IMR-90 (cell line): ENCODE measurements around the gene TPD52L2. TPM values are rescaled to one million over a fixed set of nuclear protein-coding genes. Genes with fewer than 3 reads are reported as not detected.

Source experiments
- ATAC-seq: fragments of 200-7000 bp; cut with Tn5 transposase; 2 replicates; pipeline ENCODE4 v1.9.1; 2020; ENCODE audit warnings: low read depth, mild to moderate bottlenecking, moderate library complexity
- BruUV-seq: library from RNA; stranded (reverse); fragments of 400-500 nt; replicated peaks from 2 replicates; lab custom pipeline; 2021; lab: Mats Ljungman, UMichigan
- CTCF ChIA-PET: fragments of 300-600 bp; formaldehyde crosslinking; extraction: SDS; loops from one replicate; lab custom pipeline; 2021; ENCODE audit warnings: antibody characterized with exemption; lab: Yijun Ruan, JAX
- POLR2A ChIA-PET: fragments of 300-600 bp; sonication (Branson Sonifier 250); formaldehyde crosslinking; loops from one replicate; lab custom pipeline; 2022; ENCODE audit warnings: antibody characterized with exemption; ENCODE audit not compliant: unreplicated experiment; lab: Charles Lee
- DNase-seq: peaks from one replicate; pipeline ENCODE4 v3.0.0; 2013
- H2AFZ ChIP-seq: replicated peaks from 2 replicates; pipeline ENCODE3; 2013; ENCODE audit warnings: low read length, mild to moderate bottlenecking; ENCODE audit not compliant: poor library complexity
- H2AK5ac ChIP-seq: 2 replicates; pipeline ENCODE4 v1.6.1; 2013; ENCODE audit warnings: low read depth, low read length, inconsistent platforms
- H2AK9ac ChIP-seq: replicated peaks from 2 replicates; pipeline ENCODE3; 2013; ENCODE audit warnings: mild to moderate bottlenecking, low read depth, low read length, moderate library complexity; ENCODE audit not compliant: poor library complexity
- H2BK120ac ChIP-seq: 2 replicates; pipeline ENCODE4 v1.6.1; 2013; ENCODE audit warnings: low read depth, low read length, inconsistent platforms
- H2BK15ac ChIP-seq: 3 replicates; pipeline ENCODE4 v1.6.1; 2013; ENCODE audit warnings: low read depth, low read length, inconsistent platforms
- H2BK20ac ChIP-seq: 2 replicates; pipeline ENCODE4 v1.6.1; 2013; ENCODE audit warnings: low read depth, mild to moderate bottlenecking, inconsistent platforms, low read length, moderate library complexity
- H2BK5ac ChIP-seq: 2 replicates; pipeline ENCODE4 v1.6.1; 2013; ENCODE audit warnings: mild to moderate bottlenecking, low read depth, low read length, inconsistent platforms; ENCODE audit not compliant: poor library complexity, severe bottlenecking
- H3K14ac ChIP-seq: replicated peaks from 2 replicates; pipeline ENCODE4 v1.6.1; 2013; ENCODE audit warnings: low read depth, low read length, inconsistent platforms
- H3K18ac ChIP-seq: 2 replicates; pipeline ENCODE4 v1.6.1; 2013; ENCODE audit warnings: low read depth, low read length, control low read depth
- H3K23ac ChIP-seq: 2 replicates; pipeline ENCODE4 v1.6.1; 2013; ENCODE audit warnings: low read depth, low read length, inconsistent platforms
- H3K27ac ChIP-seq: 2 replicates; pipeline ENCODE4 v1.5.1; 2013; ENCODE audit warnings: mild to moderate bottlenecking, control low read depth, low read length; ENCODE audit not compliant: insufficient read depth
- H3K27me3 ChIP-seq: 2 replicates; pipeline ENCODE4 v1.6.1; 2013; ENCODE audit warnings: low read length; ENCODE audit not compliant: control insufficient read depth, insufficient read depth
- H3K36me3 ChIP-seq: 2 replicates; pipeline ENCODE4 v1.6.1; 2013; ENCODE audit warnings: low read length, mixed read lengths; ENCODE audit not compliant: control insufficient read depth, insufficient read depth
- H3K4ac ChIP-seq: 2 replicates; pipeline ENCODE4 v1.6.1; 2013; ENCODE audit warnings: low read depth, low read length, inconsistent platforms
- H3K4me1 ChIP-seq: 2 replicates; pipeline ENCODE4 v1.6.1; 2013; ENCODE audit warnings: low read length, mixed read lengths; ENCODE audit not compliant: control insufficient read depth, insufficient read depth
- H3K4me2 ChIP-seq: 2 replicates; pipeline ENCODE4 v1.6.1; 2013; ENCODE audit warnings: low read depth, mild to moderate bottlenecking, control low read depth, low read length, moderate library complexity
- H3K4me3 ChIP-seq: 2 replicates; pipeline ENCODE4 v1.5.1; 2013; ENCODE audit warnings: low read depth, mild to moderate bottlenecking, control low read depth, low read length, moderate library complexity; ENCODE audit not compliant: insufficient read depth
- H3K56ac ChIP-seq: 2 replicates; pipeline ENCODE4 v1.6.1; 2013; ENCODE audit warnings: low read length, inconsistent platforms; ENCODE audit not compliant: insufficient read depth; ENCODE audit errors: extremely low read depth
- H3K79me1 ChIP-seq, 2 experiments: 2 replicates each; pipeline ENCODE4 v1.6.1; 2013; ENCODE audit warnings: low read length in 2 of 2, inconsistent platforms in 1 of 2, low read depth in 1 of 2
- H3K9ac ChIP-seq: 2 replicates; pipeline ENCODE4 v1.6.1; 2013; ENCODE audit warnings: low read depth, low read length, control low read depth
- H3K9me1 ChIP-seq: 2 replicates; pipeline ENCODE4 v1.6.1; 2013; ENCODE audit warnings: low read length, inconsistent platforms; ENCODE audit not compliant: insufficient read depth
- H3K9me3 ChIP-seq: 2 replicates; pipeline ENCODE4 v1.6.1; 2013; ENCODE audit warnings: low read length; ENCODE audit not compliant: control insufficient read depth, insufficient read depth
- H4K20me1 ChIP-seq: 2 replicates; pipeline ENCODE4 v1.6.1; 2013; ENCODE audit warnings: low read length, inconsistent platforms; ENCODE audit not compliant: insufficient read depth
- H4K5ac ChIP-seq: 2 replicates; pipeline ENCODE4 v1.6.1; 2013; ENCODE audit warnings: mild to moderate bottlenecking, low read depth, low read length, control low read depth
- H4K8ac ChIP-seq, 2 experiments: 2 replicates each; pipeline ENCODE4 v1.6.1; 2013; ENCODE audit warnings: low read depth in 2 of 2, low read length in 2 of 2, control low read depth in 1 of 2, inconsistent platforms in 1 of 2
- H4K91ac ChIP-seq: 2 replicates; pipeline ENCODE4 v1.6.1; 2013; ENCODE audit warnings: low read depth, low read length, inconsistent platforms; ENCODE audit not compliant: insufficient read depth
- BHLHE40 ChIP-seq: fragments of 150-350 bp; IDR thresholded peaks from 2 replicates; pipeline ENCODE4 v1.6.1; 2016; ENCODE audit warnings: mild to moderate bottlenecking, low read depth, low read length
- CEBPB ChIP-seq: IDR thresholded peaks from 2 replicates; pipeline ENCODE4 v1.6.1; 2012; ENCODE audit warnings: low read depth, low read length, improper control_type of control experiment
- CHD1 ChIP-seq: IDR thresholded peaks from 2 replicates; pipeline ENCODE4 v1.6.1; 2012; ENCODE audit warnings: low read depth, low read length, improper control_type of control experiment
- CTCF ChIP-seq: conservative IDR thresholded peaks from 2 replicates; pipeline ENCODE4 v1.5.1; 2012; ENCODE audit warnings: mild to moderate bottlenecking, low read depth, low read length, improper control_type of control experiment
- FOS ChIP-seq: fragments of 150-350 bp; IDR thresholded peaks from 2 replicates; pipeline ENCODE4 v1.6.1; 2016; ENCODE audit warnings: low read depth, low read length
- MAFK ChIP-seq: IDR thresholded peaks from 2 replicates; pipeline ENCODE4 v1.6.1; 2012; ENCODE audit warnings: low read depth, low read length, improper control_type of control experiment
- MAZ ChIP-seq: IDR thresholded peaks from 2 replicates; pipeline ENCODE4 v1.6.1; 2012; ENCODE audit warnings: low read depth, mild to moderate bottlenecking, low read length, improper control_type of control experiment, moderate library complexity, borderline replicate concordance
- MXI1 ChIP-seq: IDR thresholded peaks from 2 replicates; pipeline ENCODE4 v1.6.1; 2012; ENCODE audit warnings: low read depth, mild to moderate bottlenecking, low read length, moderate library complexity, borderline replicate concordance
- NFE2L2 ChIP-seq: fragments of 150-350 bp; IDR thresholded peaks from 2 replicates; pipeline ENCODE4 v1.6.1; 2016; ENCODE audit warnings: low read depth, mild to moderate bottlenecking, low read length
- POLR2A ChIP-seq: IDR thresholded peaks from 2 replicates; pipeline ENCODE4 v1.6.1; 2012; ENCODE audit warnings: mild to moderate bottlenecking, low read depth, low read length
- RAD21 ChIP-seq: IDR thresholded peaks from 2 replicates; pipeline ENCODE4 v1.6.1; 2012; ENCODE audit warnings: low read length, improper control_type of control experiment
- RCOR1 ChIP-seq: IDR thresholded peaks from 2 replicates; pipeline ENCODE4 v1.6.1; 2012; ENCODE audit warnings: mild to moderate bottlenecking, low read length, improper control_type of control experiment; ENCODE audit not compliant: insufficient replicate concordance
- RFX5 ChIP-seq: IDR thresholded peaks from 2 replicates; pipeline ENCODE4 v1.8.0; 2012; ENCODE audit warnings: low read depth, mild to moderate bottlenecking, low read length, moderate library complexity
- SMC3 ChIP-seq: fragments of 150-350 bp; IDR thresholded peaks from 2 replicates; pipeline ENCODE4 v1.6.1; 2016; ENCODE audit warnings: low read depth, mild to moderate bottlenecking, antibody characterized with exemption, low read length, moderate library complexity
- WGBS, 2 experiments: methylation state at CpG; one replicate each; pipeline versions ENCODE4 v1.1.5 to v1.1.7; 2013; ENCODE audit warnings: missing lambda C conversion rate in 2 of 2; ENCODE audit not compliant: insufficient read length in 1 of 2; ENCODE audit errors: extremely low coverage in 2 of 2; 5-methylcytosine and 5-hydroxymethylcytosine counted together
- dilution Hi-C: fragments of 300-500 bp; cut with HindIII; formaldehyde crosslinking; loops from one replicate; pipeline ENCODE4 v1.14.3; 2018; ENCODE audit warnings: low sequenced_read_pairs; ENCODE audit not compliant: unreplicated experiment
- in situ Hi-C: fragments of 300-500 bp; cut with MboI; formaldehyde crosslinking; loops from 3 replicates; pipeline ENCODE4 v1.14.3; 2019; ENCODE audit warnings: low sequenced_read_pairs, inconsistent platforms, mixed read lengths
- intact Hi-C: fragments of 100-400 bp; cut with micrococcal nuclease; formaldehyde crosslinking; loops from 2 replicates; pipeline ENCODE4 v1.10.0; 2022
- polyA plus RNA-seq, 3 experiments: library from polyadenylated mRNA; depleted of rRNA; stranded (reverse); fragments of >200 nt; gene quantifications; 2 replicates each; pipeline ENCODE4 v1.2.3, GENCODE V29; 2012; ENCODE audit warnings: low replicate concordance in 1 of 3
- total RNA-seq: library from RNA; depleted of rRNA; stranded (reverse); fragments of >200 nt; gene quantifications from 2 replicates; pipeline ENCODE4 v1.2.3, GENCODE V29; 2012
- TF ChIP-seq, protein P1 (sequence below): fragments of 150-350 bp; IDR thresholded peaks from 2 replicates; pipeline ENCODE4 v1.6.1; 2016; ENCODE audit warnings: low read depth, mild to moderate bottlenecking, low read length, moderate library complexity, borderline replicate concordance
- TF ChIP-seq, protein P2 (sequence below): fragments of 150-350 bp; IDR thresholded peaks from 2 replicates; pipeline ENCODE4 v1.6.1; 2017; ENCODE audit warnings: mild to moderate bottlenecking, antibody characterized with exemption, low read length, low read depth

Gene TPD52L2
- total and polyA plus RNA-seq, 2 of the 4 experiments (the other 2 are of a cell fraction): 113 to 189 TPM

- in situ Hi-C loops (no loop called here), intact Hi-C loops (no loop called here), dilution Hi-C loops (no loop called here)
- H3K36me3 ChIP-seq: no peaks in the 10 kb centered on the region
- no peak overlapping the region for H3K23ac ChIP-seq
- H2BK15ac ChIP-seq: no peak overlapping the region
- no peak overlapping the region for H2BK20ac ChIP-seq
- H3K14ac ChIP-seq: no peak overlapping the region
- H3K9me1 ChIP-seq: 0 out of 2 replicates have a peak, but pooled peaks cover 5% of the 10 kb centered on the region
- DNase-seq (no peak), ATAC-seq (no peak)
- no peak overlapping the region for H2AFZ ChIP-seq
- no peak overlapping the region for H2BK5ac ChIP-seq
- H3K4me1 ChIP-seq: peaks cover 8% of the 10 kb centered on the region
- no peak overlapping the region for H4K91ac ChIP-seq
- no peak overlapping the region for H3K4me2 ChIP-seq
- no peak overlapping the region for H3K4ac ChIP-seq
- no peak overlapping the region for H3K18ac ChIP-seq
- no peak overlapping the region for H2AK9ac ChIP-seq
- H4K8ac ChIP-seq: no peak overlapping the region
- no TSS peak for BruUV-seq
- WGBS, 2 experiments: 78% methylated on average over 8 of the region's 16 CpGs; no CpG with 5 or more reads in 1 of the 2 experiments
- POLR2A ChIA-PET: no interaction called here
- no peaks in the 10 kb centered on the region for H4K20me1 ChIP-seq
- no peak overlapping the region for H4K5ac ChIP-seq
- CTCF ChIA-PET: no interaction called here
- no peak overlapping the region for H3K4me3 ChIP-seq
- no peak overlapping the region for H3K56ac ChIP-seq
- H3K9me3 ChIP-seq: no peaks in the 10 kb centered on the region
- H2AK5ac ChIP-seq: no peak overlapping the region
- no peak overlapping the region for H3K9ac ChIP-seq
- H3K27ac ChIP-seq: no peak overlapping the region
- no peak overlapping the region for H2BK120ac ChIP-seq
- peaks cover 6% of the 10 kb centered on the region for H3K27me3 ChIP-seq
- H3K79me1 ChIP-seq: no peaks in the 10 kb centered on the region
- TF ChIP-seq RCOR1: no peak
- TF ChIP-seq CEBPB: no peak
- no peak for TF ChIP-seq CTCF
- no peak for TF ChIP-seq NFE2L2
- TF ChIP-seq MAZ: no peak
- TF ChIP-seq MAFK: no peak
- TF ChIP-seq, protein P1, sequence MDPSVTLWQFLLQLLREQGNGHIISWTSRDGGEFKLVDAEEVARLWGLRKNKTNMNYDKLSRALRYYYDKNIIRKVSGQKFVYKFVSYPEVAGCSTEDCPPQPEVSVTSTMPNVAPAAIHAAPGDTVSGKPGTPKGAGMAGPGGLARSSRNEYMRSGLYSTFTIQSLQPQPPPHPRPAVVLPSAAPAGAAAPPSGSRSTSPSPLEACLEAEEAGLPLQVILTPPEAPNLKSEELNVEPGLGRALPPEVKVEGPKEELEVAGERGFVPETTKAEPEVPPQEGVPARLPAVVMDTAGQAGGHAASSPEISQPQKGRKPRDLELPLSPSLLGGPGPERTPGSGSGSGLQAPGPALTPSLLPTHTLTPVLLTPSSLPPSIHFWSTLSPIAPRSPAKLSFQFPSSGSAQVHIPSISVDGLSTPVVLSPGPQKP: no peak
- no peak for TF ChIP-seq SMC3
- TF ChIP-seq MXI1: no peak
- TF ChIP-seq, protein P2, sequence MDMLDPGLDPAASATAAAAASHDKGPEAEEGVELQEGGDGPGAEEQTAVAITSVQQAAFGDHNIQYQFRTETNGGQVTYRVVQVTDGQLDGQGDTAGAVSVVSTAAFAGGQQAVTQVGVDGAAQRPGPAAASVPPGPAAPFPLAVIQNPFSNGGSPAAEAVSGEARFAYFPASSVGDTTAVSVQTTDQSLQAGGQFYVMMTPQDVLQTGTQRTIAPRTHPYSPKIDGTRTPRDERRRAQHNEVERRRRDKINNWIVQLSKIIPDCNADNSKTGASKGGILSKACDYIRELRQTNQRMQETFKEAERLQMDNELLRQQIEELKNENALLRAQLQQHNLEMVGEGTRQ: no peak
- TF ChIP-seq RFX5: no peak
- no peak for TF ChIP-seq BHLHE40
- no peak for TF ChIP-seq FOS
- TF ChIP-seq CHD1: no peak
- no peak for TF ChIP-seq RAD21
- TF ChIP-seq POLR2A: no peak
These were observed 21.3 kb upstream of the TPD52L2 start for GRCh38 chr20:63843778-63844177.
